Measurements from ENCODE around the gene MSRB3. TPM values are rescaled to one million over a fixed set of nuclear protein-coding genes. Genes with fewer than 3 reads are reported as not detected.
A peak's percentile ranks its signal among the peaks of the same experiment; 100 is the strongest.

The MSRB3 gene
- total RNA-seq, 1 experiment from 2014 or later: 1.8 TPM

DNA sequence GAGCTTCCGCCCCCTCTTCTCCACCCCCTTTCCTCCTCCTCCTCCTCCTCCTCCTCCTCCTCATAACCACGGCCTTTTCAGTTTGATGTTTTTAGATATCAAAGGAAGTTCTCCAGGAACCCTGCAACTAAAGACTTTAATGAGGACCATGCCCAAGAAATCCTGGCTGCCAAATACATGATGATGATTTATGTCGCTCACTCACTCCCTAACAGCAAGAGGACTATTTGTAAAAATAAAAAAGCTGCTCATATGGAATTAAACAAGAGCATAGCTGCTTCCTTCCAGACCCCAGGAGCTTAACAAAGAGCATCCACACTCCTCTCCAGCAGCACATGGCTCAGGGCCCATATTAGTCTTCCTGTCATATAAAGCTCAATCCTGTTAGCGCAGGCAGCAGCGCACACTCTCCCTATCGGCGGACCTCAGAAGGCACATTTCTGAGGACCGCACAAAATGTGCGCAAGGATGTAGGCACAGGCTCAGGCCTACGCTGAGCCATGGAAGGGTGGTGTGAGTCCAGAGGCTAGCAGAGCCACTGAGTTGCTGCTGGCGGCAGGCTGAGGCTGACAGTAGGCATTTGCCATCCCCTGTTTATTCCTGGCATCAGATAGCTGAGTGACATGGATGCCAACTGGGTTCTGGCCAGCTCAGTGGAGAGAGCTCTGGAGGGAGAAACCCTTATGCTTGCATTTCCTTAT, 232.8 kb downstream of the MSRB3 start:
- no peak for TF ChIP-seq NFE2L1 (CRISPR knock-in tag; IDR thresholded peaks at IDR 0.05)
- TF ChIP-seq SP1 (CRISPR knock-in tag; conservative IDR thresholded peaks at IDR 0.05): 0 out of 2 replicates have a peak, but pooled peaks have one; percentile 1
- H3K4me1 Mint-ChIP-seq: peaks cover 20% of the 10 kb centered on the region
- H3K9me3 Mint-ChIP-seq: no peaks in the 10 kb centered on the region
- DNase-seq (ENCODE audit: low spot score) (no peak), ATAC-seq (no peak)
- POLR2A ChIA-PET: no interaction called here
- H3K36me3 Mint-ChIP-seq: no peaks in the 10 kb centered on the region
- H3K27ac Mint-ChIP-seq: no peak overlapping the region
- CTCF ChIA-PET: no interaction called here
- peak overlapping the region; percentile 29 for H3K4me3 Mint-ChIP-seq
- peaks cover 22% of the 10 kb centered on the region for H3K27me3 Mint-ChIP-seq (ENCODE audit: low read depth)

DNA sequence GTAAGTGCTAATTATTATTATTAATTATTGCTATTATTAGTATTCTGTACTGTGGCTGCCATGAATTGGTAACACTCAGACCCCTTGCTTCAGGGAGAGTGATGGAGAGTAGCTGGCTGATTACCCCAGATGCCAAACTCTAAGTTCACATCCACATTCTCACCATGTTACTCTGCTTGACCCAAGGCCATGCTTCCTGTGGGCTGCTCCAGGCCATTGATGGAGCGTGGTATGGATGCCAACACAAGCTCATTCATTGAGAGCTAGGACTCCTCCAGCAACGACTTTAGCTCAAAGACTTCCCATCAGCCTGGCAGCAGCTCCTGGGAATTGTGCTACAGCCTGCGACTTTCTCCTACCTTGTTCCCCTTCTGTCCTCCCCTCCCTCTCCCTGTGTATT, 233.4 kb downstream of the MSRB3 start:
- no peak for DNase-seq (ENCODE audit: low spot score)
- Mint-ChIP-seq H3K4me3 (no peak overlapping the region), H3K27me3 (ENCODE audit: low read depth) (peaks cover 20% of the 10 kb centered on the region), H3K4me1 (peaks cover 20% of the 10 kb centered on the region), H3K9me3 (no peaks in the 10 kb centered on the region), H3K36me3 (no peaks in the 10 kb centered on the region), H3K27ac (no peak overlapping the region)
- no peak for ATAC-seq
- TF ChIP-seq, protein P1, sequence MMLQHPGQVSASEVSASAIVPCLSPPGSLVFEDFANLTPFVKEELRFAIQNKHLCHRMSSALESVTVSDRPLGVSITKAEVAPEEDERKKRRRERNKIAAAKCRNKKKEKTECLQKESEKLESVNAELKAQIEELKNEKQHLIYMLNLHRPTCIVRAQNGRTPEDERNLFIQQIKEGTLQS (CRISPR knock-in tag; conservative IDR thresholded peaks at IDR 0.05): no peak
- TF ChIP-seq SOX15 (CRISPR knock-in tag; IDR thresholded peaks at IDR 0.05) (no peak), GABPB1 (CRISPR knock-in tag; IDR thresholded peaks at IDR 0.05) (no peak), MYBL2 (CRISPR knock-in tag; IDR thresholded peaks at IDR 0.05) (no peak), ZNF671 (CRISPR knock-in tag; IDR thresholded peaks at IDR 0.05) (no peak), ATF1 (CRISPR knock-in tag; IDR thresholded peaks at IDR 0.05) (no peak), ZNF138 (CRISPR knock-in tag; conservative IDR thresholded peaks at IDR 0.05) (no peak), SMAD4 (CRISPR knock-in tag; IDR thresholded peaks at IDR 0.05) (no peak), MXD4 (CRISPR knock-in tag; IDR thresholded peaks at IDR 0.05; ENCODE audit: borderline replicate concordance) (no peak)
- TF ChIP-seq, protein P2, sequence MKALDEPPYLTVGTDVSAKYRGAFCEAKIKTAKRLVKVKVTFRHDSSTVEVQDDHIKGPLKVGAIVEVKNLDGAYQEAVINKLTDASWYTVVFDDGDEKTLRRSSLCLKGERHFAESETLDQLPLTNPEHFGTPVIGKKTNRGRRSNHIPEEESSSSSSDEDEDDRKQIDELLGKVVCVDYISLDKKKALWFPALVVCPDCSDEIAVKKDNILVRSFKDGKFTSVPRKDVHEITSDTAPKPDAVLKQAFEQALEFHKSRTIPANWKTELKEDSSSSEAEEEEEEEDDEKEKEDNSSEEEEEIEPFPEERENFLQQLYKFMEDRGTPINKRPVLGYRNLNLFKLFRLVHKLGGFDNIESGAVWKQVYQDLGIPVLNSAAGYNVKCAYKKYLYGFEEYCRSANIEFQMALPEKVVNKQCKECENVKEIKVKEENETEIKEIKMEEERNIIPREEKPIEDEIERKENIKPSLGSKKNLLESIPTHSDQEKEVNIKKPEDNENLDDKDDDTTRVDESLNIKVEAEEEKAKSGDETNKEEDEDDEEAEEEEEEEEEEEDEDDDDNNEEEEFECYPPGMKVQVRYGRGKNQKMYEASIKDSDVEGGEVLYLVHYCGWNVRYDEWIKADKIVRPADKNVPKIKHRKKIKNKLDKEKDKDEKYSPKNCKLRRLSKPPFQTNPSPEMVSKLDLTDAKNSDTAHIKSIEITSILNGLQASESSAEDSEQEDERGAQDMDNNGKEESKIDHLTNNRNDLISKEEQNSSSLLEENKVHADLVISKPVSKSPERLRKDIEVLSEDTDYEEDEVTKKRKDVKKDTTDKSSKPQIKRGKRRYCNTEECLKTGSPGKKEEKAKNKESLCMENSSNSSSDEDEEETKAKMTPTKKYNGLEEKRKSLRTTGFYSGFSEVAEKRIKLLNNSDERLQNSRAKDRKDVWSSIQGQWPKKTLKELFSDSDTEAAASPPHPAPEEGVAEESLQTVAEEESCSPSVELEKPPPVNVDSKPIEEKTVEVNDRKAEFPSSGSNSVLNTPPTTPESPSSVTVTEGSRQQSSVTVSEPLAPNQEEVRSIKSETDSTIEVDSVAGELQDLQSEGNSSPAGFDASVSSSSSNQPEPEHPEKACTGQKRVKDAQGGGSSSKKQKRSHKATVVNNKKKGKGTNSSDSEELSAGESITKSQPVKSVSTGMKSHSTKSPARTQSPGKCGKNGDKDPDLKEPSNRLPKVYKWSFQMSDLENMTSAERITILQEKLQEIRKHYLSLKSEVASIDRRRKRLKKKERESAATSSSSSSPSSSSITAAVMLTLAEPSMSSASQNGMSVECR (CRISPR knock-in tag; IDR thresholded peaks at IDR 0.05; ENCODE audit: borderline replicate concordance): no peak
- TF ChIP-seq, protein P3, sequence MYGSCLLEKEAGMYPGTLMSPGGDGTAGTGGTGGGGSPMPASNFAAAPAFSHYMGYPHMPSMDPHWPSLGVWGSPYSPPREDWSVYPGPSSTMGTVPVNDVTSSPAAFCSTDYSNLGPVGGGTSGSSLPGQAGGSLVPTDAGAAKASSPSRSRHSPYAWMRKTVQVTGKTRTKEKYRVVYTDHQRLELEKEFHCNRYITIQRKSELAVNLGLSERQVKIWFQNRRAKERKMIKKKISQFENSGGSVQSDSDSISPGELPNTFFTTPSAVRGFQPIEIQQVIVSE (CRISPR knock-in tag; IDR thresholded peaks at IDR 0.05; ENCODE audit: borderline replicate concordance): no peak
- TF ChIP-seq, protein P4, sequence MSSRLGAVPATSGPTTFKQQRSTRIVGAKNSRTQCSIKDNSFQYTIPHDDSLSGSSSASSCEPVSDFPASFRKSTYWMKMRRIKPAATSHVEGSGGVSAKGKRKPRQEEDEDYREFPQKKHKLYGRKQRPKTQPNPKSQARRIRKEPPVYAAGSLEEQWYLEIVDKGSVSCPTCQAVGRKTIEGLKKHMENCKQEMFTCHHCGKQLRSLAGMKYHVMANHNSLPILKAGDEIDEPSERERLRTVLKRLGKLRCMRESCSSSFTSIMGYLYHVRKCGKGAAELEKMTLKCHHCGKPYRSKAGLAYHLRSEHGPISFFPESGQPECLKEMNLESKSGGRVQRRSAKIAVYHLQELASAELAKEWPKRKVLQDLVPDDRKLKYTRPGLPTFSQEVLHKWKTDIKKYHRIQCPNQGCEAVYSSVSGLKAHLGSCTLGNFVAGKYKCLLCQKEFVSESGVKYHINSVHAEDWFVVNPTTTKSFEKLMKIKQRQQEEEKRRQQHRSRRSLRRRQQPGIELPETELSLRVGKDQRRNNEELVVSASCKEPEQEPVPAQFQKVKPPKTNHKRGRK (CRISPR knock-in tag; IDR thresholded peaks at IDR 0.05; ENCODE audit: borderline replicate concordance): no peak
- TF ChIP-seq, protein P5, sequence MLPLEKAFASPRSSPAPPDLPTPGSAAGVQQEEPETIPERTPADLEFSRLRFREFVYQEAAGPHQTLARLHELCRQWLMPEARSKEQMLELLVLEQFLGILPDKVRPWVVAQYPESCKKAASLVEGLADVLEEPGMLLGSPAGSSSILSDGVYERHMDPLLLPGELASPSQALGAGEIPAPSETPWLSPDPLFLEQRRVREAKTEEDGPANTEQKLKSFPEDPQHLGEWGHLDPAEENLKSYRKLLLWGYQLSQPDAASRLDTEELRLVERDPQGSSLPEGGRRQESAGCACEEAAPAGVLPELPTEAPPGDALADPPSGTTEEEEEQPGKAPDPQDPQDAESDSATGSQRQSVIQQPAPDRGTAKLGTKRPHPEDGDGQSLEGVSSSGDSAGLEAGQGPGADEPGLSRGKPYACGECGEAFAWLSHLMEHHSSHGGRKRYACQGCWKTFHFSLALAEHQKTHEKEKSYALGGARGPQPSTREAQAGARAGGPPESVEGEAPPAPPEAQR (CRISPR knock-in tag; IDR thresholded peaks at IDR 0.05): no peak
- TF ChIP-seq, protein P6, sequence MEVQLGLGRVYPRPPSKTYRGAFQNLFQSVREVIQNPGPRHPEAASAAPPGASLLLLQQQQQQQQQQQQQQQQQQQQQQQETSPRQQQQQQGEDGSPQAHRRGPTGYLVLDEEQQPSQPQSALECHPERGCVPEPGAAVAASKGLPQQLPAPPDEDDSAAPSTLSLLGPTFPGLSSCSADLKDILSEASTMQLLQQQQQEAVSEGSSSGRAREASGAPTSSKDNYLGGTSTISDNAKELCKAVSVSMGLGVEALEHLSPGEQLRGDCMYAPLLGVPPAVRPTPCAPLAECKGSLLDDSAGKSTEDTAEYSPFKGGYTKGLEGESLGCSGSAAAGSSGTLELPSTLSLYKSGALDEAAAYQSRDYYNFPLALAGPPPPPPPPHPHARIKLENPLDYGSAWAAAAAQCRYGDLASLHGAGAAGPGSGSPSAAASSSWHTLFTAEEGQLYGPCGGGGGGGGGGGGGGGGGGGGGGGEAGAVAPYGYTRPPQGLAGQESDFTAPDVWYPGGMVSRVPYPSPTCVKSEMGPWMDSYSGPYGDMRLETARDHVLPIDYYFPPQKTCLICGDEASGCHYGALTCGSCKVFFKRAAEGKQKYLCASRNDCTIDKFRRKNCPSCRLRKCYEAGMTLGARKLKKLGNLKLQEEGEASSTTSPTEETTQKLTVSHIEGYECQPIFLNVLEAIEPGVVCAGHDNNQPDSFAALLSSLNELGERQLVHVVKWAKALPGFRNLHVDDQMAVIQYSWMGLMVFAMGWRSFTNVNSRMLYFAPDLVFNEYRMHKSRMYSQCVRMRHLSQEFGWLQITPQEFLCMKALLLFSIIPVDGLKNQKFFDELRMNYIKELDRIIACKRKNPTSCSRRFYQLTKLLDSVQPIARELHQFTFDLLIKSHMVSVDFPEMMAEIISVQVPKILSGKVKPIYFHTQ (CRISPR knock-in tag; IDR thresholded peaks at IDR 0.05): no peak
- ChIA-PET POLR2A (no interaction called here), CTCF (no interaction called here)
